HL-60 (cell line): ENCODE measurements around the gene CNTNAP5.

Experiments
- DNase-seq, 2 experiments: peaks; one replicate each; pipeline ENCODE4 v3.0.0-alpha.2; 2010 to 2020; ENCODE audit warnings: low read depth in 1 of 2, low spot score in 1 of 2
- H3K27ac ChIP-seq: fragments of 250-450 bp; sonication (Bioruptor Pico); replicated peaks from 2 replicates; pipeline ENCODE4 v1.5.1; 2020; ENCODE audit warnings: mild to moderate bottlenecking, moderate library complexity
- H3K27me3 ChIP-seq: fragments of 250-450 bp; sonication (Bioruptor Pico); 2 replicates; pipeline ENCODE4 v1.5.1; 2021; ENCODE audit warnings: mild to moderate bottlenecking, moderate library complexity; ENCODE audit not compliant: insufficient read depth, poor library complexity, severe bottlenecking
- H3K4me3 ChIP-seq: replicated peaks from 2 replicates; pipeline ENCODE4 v1.5.1; 2011; ENCODE audit warnings: mild to moderate bottlenecking, control low read depth, low read length; ENCODE audit not compliant: insufficient read depth
- GABPA ChIP-seq: IDR thresholded peaks from 2 replicates; pipeline ENCODE4 v1.6.1; 2012; ENCODE audit warnings: low read depth
- POLR2AphosphoS5 ChIP-seq: IDR thresholded peaks from 2 replicates; pipeline ENCODE4 v1.6.1; 2012; ENCODE audit warnings: low read depth
- SPI1 ChIP-seq: IDR thresholded peaks from 2 replicates; pipeline ENCODE4 v1.6.1; 2012; ENCODE audit warnings: low read depth, mild to moderate bottlenecking, borderline replicate concordance
- TF ChIP-seq, protein P1 (sequence below): IDR thresholded peaks from one replicate; pipeline ENCODE4 v1.5.1; 2011; ENCODE audit warnings: low read length, control low read depth, inconsistent platforms; ENCODE audit not compliant: insufficient read depth
- TF ChIP-seq, protein P2 (sequence below): IDR thresholded peaks from 2 replicates; pipeline ENCODE4 v1.6.1; 2012; ENCODE audit warnings: low read depth; ENCODE audit not compliant: insufficient replicate concordance

Gene CNTNAP5

DNA sequence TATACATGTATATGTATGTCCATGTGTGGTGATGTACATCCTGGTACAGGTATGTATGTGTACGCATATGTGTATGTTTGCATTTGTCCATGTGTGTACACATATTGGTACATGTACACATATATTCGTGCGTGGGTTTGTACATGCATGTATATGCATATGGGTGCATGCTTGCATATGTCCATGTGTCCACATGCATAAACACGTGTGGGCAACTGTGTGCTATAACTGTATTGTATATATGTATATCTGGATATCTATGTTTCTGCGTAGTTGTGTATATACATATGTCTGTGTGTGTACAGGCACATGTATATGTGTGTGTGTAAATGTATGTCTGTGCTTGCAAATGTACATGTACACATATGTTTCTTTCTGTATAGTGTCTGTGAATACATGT lies 858.5 kb downstream of the CNTNAP5 start:
- no peak for DNase-seq
- no peak overlapping the region for H3K4me3 ChIP-seq
- no peak overlapping the region for H3K27ac ChIP-seq
- TF ChIP-seq GABPA (no peak), SPI1 (no peak), POLR2AphosphoS5 (no peak)
- TF ChIP-seq, protein P1, sequence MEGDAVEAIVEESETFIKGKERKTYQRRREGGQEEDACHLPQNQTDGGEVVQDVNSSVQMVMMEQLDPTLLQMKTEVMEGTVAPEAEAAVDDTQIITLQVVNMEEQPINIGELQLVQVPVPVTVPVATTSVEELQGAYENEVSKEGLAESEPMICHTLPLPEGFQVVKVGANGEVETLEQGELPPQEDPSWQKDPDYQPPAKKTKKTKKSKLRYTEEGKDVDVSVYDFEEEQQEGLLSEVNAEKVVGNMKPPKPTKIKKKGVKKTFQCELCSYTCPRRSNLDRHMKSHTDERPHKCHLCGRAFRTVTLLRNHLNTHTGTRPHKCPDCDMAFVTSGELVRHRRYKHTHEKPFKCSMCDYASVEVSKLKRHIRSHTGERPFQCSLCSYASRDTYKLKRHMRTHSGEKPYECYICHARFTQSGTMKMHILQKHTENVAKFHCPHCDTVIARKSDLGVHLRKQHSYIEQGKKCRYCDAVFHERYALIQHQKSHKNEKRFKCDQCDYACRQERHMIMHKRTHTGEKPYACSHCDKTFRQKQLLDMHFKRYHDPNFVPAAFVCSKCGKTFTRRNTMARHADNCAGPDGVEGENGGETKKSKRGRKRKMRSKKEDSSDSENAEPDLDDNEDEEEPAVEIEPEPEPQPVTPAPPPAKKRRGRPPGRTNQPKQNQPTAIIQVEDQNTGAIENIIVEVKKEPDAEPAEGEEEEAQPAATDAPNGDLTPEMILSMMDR, result no peak
- TF ChIP-seq, protein P2, sequence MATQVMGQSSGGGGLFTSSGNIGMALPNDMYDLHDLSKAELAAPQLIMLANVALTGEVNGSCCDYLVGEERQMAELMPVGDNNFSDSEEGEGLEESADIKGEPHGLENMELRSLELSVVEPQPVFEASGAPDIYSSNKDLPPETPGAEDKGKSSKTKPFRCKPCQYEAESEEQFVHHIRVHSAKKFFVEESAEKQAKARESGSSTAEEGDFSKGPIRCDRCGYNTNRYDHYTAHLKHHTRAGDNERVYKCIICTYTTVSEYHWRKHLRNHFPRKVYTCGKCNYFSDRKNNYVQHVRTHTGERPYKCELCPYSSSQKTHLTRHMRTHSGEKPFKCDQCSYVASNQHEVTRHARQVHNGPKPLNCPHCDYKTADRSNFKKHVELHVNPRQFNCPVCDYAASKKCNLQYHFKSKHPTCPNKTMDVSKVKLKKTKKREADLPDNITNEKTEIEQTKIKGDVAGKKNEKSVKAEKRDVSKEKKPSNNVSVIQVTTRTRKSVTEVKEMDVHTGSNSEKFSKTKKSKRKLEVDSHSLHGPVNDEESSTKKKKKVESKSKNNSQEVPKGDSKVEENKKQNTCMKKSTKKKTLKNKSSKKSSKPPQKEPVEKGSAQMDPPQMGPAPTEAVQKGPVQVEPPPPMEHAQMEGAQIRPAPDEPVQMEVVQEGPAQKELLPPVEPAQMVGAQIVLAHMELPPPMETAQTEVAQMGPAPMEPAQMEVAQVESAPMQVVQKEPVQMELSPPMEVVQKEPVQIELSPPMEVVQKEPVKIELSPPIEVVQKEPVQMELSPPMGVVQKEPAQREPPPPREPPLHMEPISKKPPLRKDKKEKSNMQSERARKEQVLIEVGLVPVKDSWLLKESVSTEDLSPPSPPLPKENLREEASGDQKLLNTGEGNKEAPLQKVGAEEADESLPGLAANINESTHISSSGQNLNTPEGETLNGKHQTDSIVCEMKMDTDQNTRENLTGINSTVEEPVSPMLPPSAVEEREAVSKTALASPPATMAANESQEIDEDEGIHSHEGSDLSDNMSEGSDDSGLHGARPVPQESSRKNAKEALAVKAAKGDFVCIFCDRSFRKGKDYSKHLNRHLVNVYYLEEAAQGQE, result no peak
- no peaks in the 10 kb centered on the region for H3K27me3 ChIP-seq

DNA sequence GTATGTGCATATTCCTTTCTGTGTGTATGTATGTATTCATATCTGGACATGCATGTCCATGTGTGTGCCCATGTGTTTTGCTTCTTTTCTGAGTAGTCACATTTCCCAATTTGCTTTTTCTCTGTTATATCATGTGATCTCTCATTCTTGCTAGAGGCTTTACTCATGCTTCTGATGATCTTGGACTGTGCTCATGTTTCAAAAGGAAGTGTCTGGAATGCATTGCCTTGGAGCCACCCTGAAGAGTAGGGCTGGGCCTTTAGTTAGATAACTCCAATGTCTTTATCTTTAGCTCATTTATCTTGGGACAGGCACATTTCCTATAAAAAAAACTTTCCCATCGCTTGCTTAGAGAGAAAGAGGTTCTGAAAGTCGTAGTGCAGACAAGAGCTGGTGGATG lies 859.2 kb downstream of the CNTNAP5 start:
- Histone ChIP-seq H3K27me3 (no peaks in the 10 kb centered on the region), H3K4me3 (no peak overlapping the region), H3K27ac (no peak overlapping the region)
- TF ChIP-seq, protein P1, result no peak
- no peak for DNase-seq

DNA sequence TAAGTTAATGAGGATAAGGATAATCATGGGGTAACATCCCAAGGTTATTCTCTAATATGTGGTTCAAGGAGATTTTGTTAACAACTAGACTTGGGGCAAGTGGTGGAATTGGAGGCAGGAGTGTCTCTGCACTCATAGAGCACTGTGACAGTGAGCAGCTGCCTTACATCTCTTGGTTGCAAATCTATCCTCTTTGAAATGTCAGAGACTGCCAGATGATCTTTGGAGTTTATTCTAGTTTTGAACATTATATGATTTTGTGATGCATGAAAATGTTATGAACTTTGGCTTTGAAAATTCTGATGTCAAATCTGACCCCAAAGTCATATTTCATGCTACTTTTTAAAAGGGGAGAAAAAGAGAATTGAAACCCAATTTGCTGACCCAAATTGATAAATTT lies 861.1 kb downstream of the CNTNAP5 start:
- TF ChIP-seq POLR2AphosphoS5, result no peak
- TF ChIP-seq, protein P2, result no peak
- TF ChIP-seq, protein P1, result no peak
- no peak for TF ChIP-seq GABPA
- TF ChIP-seq SPI1, result no peak
- Histone ChIP-seq H3K27me3 (no peaks in the 10 kb centered on the region), H3K4me3 (no peak overlapping the region), H3K27ac (no peak overlapping the region)
- DNase-seq, result no peak

DNA sequence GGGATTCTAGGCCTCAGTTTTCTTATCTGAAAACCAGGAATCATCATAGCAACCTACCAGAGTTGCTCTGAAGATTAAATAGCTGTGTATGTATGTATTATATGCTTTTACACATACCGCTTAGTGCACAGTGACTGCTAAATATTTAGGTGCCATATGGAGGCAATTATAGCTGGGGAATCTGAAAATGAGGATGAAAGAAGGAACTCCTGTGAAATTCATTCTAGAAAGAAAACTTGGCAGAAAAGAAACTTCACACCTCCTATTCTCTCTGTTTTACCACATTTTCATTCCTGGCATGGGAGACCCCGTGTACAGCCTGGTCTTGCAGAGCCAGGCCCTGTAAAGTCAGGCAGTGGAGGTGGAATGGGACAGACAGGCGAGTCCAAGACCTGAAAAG lies 862.4 kb downstream of the CNTNAP5 start:
- TF ChIP-seq GABPA, result no peak
- TF ChIP-seq POLR2AphosphoS5, result no peak
- TF ChIP-seq, protein P1, result no peak
- TF ChIP-seq, protein P2, result no peak
- TF ChIP-seq SPI1, result no peak
- DNase-seq, result no peak
- no peak overlapping the region for H3K27ac ChIP-seq
- no peak overlapping the region for H3K4me3 ChIP-seq
- no peaks in the 10 kb centered on the region for H3K27me3 ChIP-seq
